G401 (cell line): ENCODE measurements around the gene OR52E5. TPM values are rescaled to one million over a fixed set of nuclear protein-coding genes. Genes with fewer than 3 reads are reported as not detected.

Experiments used
- DNase-seq: peaks from one replicate; pipeline ENCODE4 v3.0.0-alpha.2; 2015; ENCODE audit warnings: low spot score
- in situ Hi-C: cut with HindIII; loops from 2 replicates; pipeline ENCODE4 v1.10.0; 2016; ENCODE audit warnings: low sequenced_read_pairs, mixed read lengths
- total RNA-seq: library from RNA; depleted of rRNA; stranded (reverse); fragments of >200 nt; shearing (Covaris generic); gene quantifications from 2 replicates; pipeline ENCODE4 v1.2.3, GENCODE V29; 2014; rRNA removed

The OR52E5 gene
- not detected in 2 replicates for total RNA-seq

DNA sequence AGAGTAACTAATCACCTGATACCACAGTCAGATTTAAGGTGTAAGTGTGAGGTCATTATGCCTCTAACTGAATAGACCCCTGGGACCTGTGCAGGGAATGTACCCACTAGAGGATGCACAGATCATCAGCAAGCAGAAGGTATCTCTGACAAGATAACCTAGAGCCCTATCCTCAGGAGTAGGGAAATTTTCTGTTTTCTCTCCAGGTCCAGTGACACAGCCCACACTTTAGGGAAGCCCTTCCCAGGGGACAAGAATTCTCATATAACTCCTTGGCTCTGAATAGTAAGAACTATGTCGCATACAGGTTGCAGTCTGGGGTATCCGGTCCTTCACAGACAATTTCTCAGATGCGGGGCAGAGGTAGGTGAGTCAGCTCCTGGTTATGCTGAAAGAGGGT, at the start of gene OR52E5:
OR52E5 (plus strand) TSS at position 301 of the 400 bp plus-strand sequence. CDS start 7,569 bp downstream, outside the sequence.
- DNase-seq, result no peak
- in situ Hi-C loops, result no loop called here

DNA sequence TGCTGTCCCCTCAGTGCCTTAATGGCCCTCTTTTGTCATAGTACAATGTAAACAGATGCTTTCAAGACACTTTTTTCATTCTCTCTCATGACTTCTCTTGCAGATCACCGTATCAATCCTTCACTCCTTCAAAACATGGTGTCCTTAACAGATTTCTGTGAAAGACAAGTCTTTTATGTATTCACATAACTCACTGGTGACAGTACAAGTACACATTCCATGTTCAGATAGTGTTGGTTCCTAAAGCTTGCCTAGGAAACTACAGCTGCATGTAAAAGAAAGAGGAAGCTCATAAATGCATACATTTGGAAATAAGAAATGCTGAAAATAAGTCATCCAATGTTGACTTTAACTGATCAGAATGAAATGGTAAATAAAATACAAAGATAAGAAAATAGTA, 46.3 kb upstream of the OR52E5 start:
- in situ Hi-C loops, result no loop called here
- DNase-seq, result no peak

DNA sequence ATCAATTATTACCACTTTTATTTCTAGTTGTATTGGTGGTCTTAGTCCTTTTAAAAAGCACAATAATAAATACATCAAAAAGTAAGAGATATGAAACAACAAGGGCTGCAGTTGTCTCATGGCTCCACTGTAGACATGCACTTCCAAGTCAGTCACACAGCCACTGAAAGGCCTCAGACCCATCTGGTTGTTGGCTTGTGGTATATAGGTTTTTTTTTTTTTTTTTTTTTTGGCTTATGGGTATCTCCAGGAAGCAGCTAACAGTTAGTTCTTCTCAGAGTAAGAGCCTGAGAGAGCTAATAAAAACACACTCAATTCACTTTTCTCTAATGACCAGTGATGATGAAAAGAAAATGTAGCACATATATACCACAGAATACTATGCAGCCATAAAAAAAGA, 45.3 kb upstream of the OR52E5 start:
- no peak for DNase-seq
- in situ Hi-C loops, result no loop called here

DNA sequence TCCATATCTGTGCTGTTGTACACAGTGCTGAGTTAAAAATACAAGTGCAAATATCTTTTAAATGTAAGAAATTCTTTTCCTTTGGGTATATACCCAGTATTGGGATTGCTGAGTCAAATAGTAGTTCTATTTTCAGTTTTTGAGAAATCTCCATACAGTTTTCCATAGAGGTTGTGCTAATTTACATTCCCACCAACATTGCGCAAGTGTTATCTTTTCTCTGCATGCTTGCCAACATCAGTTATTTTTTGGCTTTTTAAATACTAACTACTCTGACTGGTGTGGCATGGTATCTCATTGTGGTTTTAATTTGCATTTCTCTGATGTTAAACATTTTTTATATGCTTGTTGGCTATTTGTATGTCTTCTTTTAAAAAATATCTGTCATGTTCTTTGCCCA, 42.0 kb upstream of the OR52E5 start:
- in situ Hi-C loops, result no loop called here
- DNase-seq, result no peak

DNA sequence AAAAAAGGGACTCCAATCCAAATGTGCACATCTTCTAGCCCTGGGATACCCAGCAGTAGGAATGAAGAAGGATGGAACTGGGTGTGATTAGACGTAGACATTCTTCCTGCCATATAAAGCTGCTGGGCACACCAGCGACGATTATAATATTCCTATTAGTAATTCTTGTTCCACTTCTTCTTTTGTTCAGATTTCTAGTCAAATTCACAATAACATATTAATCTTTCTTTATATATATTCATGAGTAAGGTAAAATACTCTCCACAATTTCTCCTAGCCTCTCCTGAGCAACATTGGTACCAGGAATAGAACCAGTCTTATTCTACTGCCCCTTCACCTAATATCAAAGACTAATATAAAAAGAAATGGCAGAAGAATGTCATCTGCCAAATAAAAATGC, 35.4 kb upstream of the OR52E5 start, which contains the start of gene OR52E8:
OR52E8 (minus strand) TSS at position 101 of the 400 bp plus-strand sequence; CDS start at position 101, 0 bp downstream.
- DNase-seq, result no peak
- in situ Hi-C loops, result no loop called here

DNA sequence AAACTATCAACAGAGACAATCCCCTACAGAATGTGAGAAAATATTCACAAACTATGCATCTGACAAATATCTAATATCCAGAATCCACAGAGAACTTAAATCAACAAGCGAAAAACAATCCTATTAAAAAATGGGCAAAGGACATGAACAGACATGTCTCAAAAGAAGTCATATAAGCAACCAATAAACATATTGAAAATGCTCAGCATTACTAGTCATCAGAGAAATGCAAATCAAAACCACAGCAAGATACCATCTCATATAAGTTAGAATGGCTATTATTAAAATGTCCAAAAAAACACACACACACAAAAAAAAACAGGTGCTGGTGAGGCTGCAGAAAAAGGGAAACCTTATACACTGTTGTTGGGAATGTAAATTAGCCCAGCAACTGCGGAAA, 27.2 kb upstream of the OR52E5 start:
- in situ Hi-C loops, result no loop called here

DNA sequence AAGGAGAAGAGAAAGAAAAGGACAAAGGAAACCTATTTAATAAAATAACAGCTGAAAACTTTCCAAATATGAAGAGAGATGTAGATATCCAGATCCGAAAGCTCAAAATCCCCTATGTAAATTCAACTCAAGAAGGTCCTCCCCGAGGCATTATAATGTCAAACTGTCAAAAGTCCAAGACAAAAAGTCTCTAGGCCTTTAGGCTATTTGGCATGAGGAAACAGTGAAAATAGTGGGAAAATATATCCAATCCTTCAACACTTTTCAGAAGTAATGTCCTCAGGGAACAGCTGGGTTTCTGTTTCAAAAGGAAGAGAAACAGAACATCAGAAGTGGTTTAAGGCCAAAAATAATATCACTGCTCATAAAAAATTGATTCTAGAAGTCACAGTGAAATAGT, 14.4 kb upstream of the OR52E5 start:
- in situ Hi-C loops, result no loop called here

More for the DNA sequence above, 27.2 kb upstream of the OR52E5 start:
- no peak for DNase-seq

DNA sequence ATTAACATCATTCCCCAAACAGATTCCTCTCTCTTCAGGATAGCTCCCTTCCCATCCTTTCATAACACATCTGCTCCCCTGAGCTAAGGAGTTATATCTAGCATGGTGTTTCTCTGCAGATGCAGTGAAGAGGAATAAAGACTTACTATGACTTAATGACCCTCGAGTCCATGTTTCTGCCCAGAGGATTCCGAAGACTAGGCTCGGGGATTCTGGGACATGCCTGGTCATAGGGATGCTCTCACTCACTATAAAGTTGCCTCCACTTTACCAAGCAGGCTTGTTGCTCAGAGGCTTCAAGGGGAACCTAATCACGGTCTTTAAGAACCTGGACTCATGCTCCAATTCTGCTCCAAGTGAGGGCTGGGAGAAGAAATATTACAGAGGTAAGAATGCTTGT, 12.7 kb upstream of the OR52E5 start, which contains the start of gene OR52E4:
OR52E4 (plus strand) TSS at position 301 of the 400 bp plus-strand sequence. CDS start 3,664 bp downstream, outside the sequence.
- in situ Hi-C loops, result no loop called here
- no peak for DNase-seq

More for the DNA sequence above, 14.4 kb upstream of the OR52E5 start:
- DNase-seq, result no peak

DNA sequence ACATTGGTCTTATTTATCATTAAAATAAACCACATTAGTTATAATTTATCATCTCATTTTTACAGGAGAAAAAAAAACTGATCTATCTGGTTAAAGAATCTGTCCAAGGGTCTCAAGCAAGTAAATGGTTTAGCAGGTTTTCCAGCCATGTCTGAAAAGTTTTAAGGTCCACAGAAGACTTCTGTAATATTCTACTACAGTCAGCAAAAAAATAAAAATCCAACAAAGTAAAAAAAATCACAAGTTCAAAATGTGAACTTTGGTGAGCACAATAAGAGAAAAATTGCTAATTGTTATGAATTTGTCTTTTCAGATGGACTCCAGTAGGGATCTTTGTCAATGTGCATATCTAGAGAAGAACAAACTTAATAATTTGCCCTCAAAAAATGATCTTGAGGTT, 11.3 kb upstream of the OR52E5 start:
- DNase-seq, result no peak
- in situ Hi-C loops, result no loop called here

DNA sequence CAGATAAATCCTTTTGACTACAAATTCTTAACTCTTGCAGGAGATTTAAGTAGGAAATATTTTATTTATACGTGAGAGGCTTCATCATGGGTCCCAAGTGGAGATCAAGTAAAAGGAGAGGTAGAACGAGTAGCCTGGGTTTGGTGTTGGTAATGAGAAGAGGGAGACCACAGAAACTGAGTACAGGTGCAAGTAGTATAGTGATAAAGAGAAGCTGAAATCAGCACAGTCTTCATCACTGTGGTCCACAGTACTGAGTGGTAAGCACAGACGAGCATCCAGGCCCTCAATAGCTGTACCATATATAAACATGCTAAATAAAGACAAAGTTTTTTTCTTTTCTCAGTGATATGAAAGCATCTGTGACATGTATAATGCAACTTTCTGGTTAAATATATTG, 5.8 kb upstream of the OR52E5 start:
- in situ Hi-C loops, result no loop called here
- DNase-seq, result no peak

DNA sequence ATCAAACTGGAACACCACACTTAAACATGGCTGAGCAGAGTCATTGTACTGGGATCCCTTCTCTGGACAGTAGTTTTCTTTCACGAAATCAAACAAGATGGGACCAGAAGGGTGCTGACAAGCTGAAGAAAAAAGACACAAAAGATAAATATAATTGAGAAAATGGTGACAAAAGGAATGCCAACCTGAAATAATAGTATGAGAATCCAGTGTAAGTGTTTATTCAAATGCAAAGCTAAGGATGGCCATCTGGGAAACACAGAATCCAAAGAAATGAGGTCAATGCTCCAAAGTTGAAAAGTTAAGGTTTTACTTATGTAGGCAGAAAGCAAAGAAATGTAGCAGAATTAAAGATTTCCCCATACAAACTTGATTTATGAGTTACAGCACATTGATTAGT, 5.3 kb upstream of the OR52E5 start:
- DNase-seq, result no peak
- in situ Hi-C loops, result no loop called here

DNA sequence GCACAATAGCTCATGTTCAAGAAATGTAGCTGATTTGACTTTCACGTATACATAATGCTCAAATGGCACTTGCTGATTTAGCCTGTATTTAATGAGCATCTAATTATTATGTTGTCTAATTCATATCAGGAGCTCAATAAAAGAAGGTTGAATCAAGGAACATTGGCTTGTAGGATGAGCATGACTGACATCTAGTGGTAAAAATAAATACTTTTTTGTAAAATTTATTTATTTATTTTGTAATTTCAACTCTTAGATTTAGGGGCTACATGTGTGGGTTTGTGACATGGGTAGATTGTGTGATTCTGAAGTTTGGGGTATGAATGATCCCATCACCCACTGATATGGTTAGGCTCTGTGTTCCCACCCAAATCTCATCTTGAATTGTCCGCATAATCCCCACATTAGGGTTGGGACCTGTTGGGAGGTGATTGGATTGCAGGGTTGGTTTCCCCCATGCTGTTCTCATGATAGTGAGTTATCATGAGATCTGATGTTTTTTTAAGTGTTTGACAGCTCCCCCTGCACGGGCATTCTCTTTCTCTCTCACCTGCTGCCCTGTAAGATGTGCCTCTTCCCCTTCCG, 1.7 kb upstream of the OR52E5 start:
- DNase-seq, result peak; percentile 13
- in situ Hi-C loops, result no loop called here

DNA sequence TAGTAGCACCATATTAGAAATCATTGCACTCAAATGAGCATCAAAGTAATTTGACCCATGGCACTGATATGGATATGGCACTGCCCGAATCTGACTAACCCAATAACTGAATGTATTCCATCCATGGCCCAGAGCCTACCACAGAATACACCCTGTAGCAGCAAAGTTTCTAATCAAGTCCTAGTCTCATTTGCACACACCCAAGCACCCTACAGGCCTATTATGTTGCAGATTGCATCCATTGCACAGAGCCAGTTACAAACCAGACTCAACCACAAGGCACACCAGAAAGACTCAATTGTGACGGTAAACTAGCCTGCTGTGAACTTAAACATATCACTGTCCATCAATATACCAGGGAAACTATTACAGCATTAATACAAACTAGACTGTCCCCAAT, 6.5 kb downstream of the OR52E5 start:
- in situ Hi-C loops, result no loop called here
- DNase-seq, result no peak

DNA sequence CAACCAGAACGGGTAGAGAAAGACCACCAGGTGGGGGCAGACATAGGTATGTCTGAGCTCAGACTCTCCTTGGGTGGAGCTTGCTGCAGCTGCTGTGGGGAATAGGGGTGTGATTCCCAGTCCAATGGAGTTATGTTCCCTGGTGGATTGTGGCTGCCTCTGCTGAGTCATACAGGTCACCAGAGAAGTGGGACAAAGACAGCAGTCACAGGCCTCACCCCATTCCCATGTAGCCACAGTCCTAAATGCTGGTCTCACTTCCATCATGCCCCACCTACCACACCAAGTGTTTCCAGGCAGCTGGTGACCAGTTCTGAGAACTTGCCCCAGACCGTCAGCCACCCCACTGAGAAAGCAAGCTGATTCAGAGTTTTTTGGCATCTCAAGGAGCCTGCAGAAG, 17.5 kb downstream of the OR52E5 start:
- in situ Hi-C loops, result no loop called here
- no peak for DNase-seq

DNA sequence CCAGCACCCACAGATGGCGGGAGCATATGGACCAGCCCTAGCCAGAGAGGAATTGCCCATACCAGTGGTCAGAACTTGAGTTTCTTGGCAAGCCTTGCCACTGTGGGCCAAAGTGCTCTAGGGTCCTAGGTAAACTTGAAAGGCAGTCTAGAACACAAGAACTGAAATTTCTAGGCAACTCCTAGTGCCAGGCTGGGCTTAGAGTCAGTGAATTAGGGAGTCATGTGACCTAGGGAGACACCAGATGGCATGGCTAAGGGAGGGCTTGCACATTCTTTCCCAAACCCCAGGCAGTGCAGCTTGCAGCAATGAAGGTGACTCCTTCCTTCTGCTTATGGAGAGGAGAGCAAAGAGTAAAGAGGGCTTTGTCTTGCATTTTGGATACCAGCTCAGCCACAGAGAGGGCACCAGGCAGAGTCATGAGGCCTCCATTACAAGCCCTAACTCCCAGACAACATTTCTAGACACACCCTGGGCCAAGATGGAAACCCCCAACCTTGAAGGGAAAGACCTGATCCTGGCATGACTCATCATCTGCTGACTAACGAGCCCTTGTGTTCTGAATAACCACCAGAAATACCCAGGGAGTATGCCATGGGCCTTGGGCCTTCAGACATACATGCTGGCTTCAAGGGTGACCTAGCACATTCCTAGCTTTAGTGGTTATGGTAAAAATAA, 29.9 kb downstream of the OR52E5 start:
- in situ Hi-C loops, result no loop called here
- no peak for DNase-seq

DNA sequence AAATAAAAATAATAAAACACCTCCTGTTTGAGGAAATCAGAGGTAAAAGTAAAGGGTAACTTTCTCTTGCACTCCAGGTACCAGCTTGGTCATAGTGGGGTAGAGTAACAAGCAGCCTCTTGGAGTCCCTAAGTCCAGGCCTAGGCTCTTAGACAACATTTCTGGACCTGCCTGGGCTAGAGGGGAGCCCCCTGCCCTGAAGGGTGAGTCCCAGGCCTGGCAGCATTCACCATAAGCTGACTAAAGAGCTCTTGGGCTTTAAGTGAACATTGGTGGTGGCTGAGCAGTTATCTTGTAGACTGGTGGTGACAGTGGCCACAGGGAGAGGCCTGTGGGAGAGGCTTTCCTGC, 30.4 kb downstream of the OR52E5 start:
- in situ Hi-C loops, result no loop called here
- DNase-seq, result no peak

DNA sequence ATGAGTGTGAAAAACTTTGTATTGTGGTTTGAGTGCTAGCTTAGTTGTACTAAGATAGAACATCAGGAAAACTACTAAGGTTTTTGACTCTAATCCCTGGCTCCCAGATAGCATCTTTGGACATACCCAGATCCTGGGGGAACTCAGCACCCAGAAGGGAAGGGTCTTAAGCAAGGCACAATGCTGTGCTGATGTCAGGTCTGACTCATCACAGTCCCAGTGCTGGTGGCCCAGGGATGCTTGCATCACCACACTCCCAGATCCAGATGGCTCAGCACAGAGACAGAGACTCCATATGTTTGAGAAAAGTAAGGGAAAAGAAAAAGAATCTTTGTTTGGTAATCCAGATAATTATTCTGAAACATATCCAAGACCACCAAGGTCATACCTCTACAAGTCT, 30.8 kb downstream of the OR52E5 start:
- DNase-seq, result no peak

DNA sequence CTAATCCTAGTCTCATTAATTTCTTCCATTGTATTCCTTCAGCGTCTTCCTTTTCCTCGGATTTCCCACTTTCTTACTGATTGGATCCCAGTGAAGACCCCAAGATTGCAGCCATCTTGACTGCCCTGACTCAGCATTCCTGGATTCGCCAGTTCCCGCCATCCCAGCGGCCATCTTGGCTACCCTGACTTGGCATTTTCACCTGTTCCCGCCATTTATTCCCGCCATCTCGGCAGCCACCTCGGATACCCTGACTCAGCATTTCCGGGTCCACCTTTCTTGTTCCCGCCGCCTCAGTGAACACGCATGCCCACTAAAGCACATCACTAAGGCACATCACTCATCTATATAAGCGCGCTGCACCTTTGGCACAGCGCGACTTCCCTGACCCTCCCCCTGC, 35.3 kb downstream of the OR52E5 start:
- in situ Hi-C loops, result no loop called here
- no peak for DNase-seq

More for the DNA sequence above, 30.8 kb downstream of the OR52E5 start:
- in situ Hi-C loops, result no loop called here

DNA sequence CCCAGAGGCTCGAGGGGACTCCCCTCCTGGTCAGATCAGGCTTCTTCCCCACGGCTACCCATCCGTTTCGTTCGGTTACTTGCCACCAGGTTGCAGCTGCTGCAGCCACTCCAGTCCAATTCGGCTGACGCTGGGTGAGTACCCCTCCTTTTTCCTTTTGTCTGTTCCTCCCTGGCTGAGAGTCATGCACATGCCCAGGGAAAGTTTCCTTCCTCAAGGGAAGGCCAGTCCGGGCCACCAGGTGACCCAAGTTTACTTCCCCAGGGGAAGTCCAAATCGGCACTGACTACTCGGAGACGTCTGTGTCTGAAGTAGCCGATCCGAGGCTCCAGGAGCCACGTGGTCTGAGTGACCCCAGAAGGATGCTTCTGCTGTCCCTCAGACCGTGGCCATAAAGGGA, 35.8 kb downstream of the OR52E5 start:
- in situ Hi-C loops, result no loop called here
- DNase-seq, result no peak

DNA sequence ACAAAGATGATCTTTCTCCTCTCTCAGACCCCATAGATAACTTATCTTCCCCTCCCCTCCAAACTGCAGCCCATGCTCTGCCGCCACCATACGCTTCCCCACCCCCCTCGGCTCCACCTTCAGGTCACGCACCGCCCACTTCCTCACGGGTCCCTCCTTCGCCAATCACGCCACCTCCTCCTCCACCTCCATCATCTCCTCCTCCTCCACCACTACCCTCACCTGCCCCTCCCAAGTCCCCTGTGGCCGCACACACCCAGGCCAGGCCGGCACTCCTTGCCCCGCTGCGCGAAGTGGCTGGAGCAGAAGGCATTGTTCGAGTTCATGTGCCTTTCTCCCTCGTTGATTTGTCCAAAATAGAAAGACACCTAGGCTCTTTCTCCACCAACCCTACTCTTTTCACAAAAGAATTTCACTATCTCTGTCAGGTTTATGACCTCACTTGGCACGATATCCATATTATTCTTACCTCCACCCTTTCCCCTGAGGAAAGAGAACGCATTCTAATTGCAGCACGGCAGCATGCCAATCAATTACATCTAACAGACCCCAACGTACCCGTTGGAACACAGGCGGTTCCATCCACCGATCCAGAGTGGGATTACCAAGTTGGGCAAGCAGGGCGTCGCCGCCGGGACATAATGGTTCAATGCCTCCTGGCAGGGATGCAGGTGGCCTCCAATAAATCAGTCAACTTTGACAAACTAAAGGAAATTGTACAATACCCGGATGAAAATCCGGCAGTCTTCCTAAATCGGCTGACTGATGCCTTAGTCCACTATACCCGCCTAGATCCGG, 36.8 kb downstream of the OR52E5 start:
- in situ Hi-C loops, result no loop called here
- DNase-seq, result no peak
